Panc1 (cell line): ENCODE measurements around the gene MEGF9.

ENCODE experiments used
- POLR2AphosphoS5 ChIP-seq: IDR thresholded peaks from 2 replicates; pipeline ENCODE4 v1.6.1; 2012; ENCODE audit warnings: mild to moderate bottlenecking, low read depth, low read length, moderate library complexity
- SIN3A ChIP-seq: IDR thresholded peaks from 2 replicates; pipeline ENCODE4 v1.6.1; 2012; ENCODE audit warnings: low read depth, mild to moderate bottlenecking, low read length, moderate library complexity, borderline replicate concordance; ENCODE audit not compliant: insufficient read depth
- TCF7L2 ChIP-seq: IDR thresholded peaks from 2 replicates; pipeline ENCODE4 v1.6.1; 2011; ENCODE audit warnings: mild to moderate bottlenecking, low read depth, low read length, inconsistent platforms
- TF ChIP-seq, protein P1 (sequence below): fragments of 450-650 bp; IDR thresholded peaks from 2 replicates; pipeline ENCODE4 v1.5.1; 2017; ENCODE audit warnings: mild to moderate bottlenecking
- TF ChIP-seq, protein P2 (sequence below), 2 experiments: IDR thresholded peaks; 2 replicates each; pipeline ENCODE4 v1.6.1; 2011 to 2012; ENCODE audit warnings: low read depth in 2 of 2, control low read depth in 1 of 2, low read length in 1 of 2, mild to moderate bottlenecking in 1 of 2, moderate library complexity in 1 of 2; ENCODE audit not compliant: insufficient read depth in 1 of 2

DNA sequence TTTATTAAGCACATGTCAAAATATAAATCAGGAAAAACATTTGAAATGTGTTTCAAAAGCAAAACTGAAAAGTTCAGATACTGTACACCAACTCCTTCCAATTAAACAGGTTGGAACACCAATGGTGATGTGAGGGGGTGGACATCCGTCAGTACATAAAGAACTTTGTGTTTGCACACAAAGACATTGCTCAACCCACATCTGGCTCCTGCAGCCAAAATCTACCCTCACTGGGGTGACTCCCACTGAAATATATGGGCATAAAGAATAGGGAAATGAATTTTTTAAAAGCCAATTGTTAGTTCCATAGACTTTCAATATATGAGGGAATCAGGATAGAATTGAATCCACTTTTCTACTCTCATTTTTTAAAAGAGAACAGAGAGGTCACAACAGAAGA lies 63.9 kb downstream of the MEGF9 start:
- TF ChIP-seq, protein P1, sequence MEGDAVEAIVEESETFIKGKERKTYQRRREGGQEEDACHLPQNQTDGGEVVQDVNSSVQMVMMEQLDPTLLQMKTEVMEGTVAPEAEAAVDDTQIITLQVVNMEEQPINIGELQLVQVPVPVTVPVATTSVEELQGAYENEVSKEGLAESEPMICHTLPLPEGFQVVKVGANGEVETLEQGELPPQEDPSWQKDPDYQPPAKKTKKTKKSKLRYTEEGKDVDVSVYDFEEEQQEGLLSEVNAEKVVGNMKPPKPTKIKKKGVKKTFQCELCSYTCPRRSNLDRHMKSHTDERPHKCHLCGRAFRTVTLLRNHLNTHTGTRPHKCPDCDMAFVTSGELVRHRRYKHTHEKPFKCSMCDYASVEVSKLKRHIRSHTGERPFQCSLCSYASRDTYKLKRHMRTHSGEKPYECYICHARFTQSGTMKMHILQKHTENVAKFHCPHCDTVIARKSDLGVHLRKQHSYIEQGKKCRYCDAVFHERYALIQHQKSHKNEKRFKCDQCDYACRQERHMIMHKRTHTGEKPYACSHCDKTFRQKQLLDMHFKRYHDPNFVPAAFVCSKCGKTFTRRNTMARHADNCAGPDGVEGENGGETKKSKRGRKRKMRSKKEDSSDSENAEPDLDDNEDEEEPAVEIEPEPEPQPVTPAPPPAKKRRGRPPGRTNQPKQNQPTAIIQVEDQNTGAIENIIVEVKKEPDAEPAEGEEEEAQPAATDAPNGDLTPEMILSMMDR: no peak
- TF ChIP-seq SIN3A: no peak
- no peak for TF ChIP-seq POLR2AphosphoS5
- TF ChIP-seq, protein P2, sequence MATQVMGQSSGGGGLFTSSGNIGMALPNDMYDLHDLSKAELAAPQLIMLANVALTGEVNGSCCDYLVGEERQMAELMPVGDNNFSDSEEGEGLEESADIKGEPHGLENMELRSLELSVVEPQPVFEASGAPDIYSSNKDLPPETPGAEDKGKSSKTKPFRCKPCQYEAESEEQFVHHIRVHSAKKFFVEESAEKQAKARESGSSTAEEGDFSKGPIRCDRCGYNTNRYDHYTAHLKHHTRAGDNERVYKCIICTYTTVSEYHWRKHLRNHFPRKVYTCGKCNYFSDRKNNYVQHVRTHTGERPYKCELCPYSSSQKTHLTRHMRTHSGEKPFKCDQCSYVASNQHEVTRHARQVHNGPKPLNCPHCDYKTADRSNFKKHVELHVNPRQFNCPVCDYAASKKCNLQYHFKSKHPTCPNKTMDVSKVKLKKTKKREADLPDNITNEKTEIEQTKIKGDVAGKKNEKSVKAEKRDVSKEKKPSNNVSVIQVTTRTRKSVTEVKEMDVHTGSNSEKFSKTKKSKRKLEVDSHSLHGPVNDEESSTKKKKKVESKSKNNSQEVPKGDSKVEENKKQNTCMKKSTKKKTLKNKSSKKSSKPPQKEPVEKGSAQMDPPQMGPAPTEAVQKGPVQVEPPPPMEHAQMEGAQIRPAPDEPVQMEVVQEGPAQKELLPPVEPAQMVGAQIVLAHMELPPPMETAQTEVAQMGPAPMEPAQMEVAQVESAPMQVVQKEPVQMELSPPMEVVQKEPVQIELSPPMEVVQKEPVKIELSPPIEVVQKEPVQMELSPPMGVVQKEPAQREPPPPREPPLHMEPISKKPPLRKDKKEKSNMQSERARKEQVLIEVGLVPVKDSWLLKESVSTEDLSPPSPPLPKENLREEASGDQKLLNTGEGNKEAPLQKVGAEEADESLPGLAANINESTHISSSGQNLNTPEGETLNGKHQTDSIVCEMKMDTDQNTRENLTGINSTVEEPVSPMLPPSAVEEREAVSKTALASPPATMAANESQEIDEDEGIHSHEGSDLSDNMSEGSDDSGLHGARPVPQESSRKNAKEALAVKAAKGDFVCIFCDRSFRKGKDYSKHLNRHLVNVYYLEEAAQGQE (IDR thresholded peaks at IDR 0.05; ENCODE audit: insufficient read depth in 1 of 2, low read depth in 2 of 2, low read length in 1 of 2): no peak
- TF ChIP-seq TCF7L2: no peak
